Fibroblast of lung (primary cell): ENCODE data around the gene ETFA. TPM values are rescaled to one million over a fixed set of nuclear protein-coding genes. Genes with fewer than 3 reads are reported as not detected.

ENCODE experiments used
- DNase-seq, 2 donors: peaks; one replicate each; pipeline versions ENCODE4 v3.0.0 to v3.0.0-alpha.2; 2010; ENCODE audit warnings: low read depth in 2 of 2
- H2AFZ ChIP-seq: 2 replicates; pipeline ENCODE4 v1.5.1; 2012; ENCODE audit warnings: low read length, control low read depth, inconsistent platforms
- H3K27ac ChIP-seq: 2 replicates; pipeline ENCODE4 v1.5.1; 2011; ENCODE audit warnings: low read length, control low read depth; ENCODE audit not compliant: insufficient read depth
- H3K27me3 ChIP-seq: 2 replicates; pipeline ENCODE4 v1.5.1; 2011; ENCODE audit warnings: mild to moderate bottlenecking, low read length; ENCODE audit not compliant: control insufficient read depth, insufficient read depth
- H3K36me3 ChIP-seq: 2 replicates; pipeline ENCODE4 v1.5.1; 2011; ENCODE audit warnings: low read length; ENCODE audit not compliant: control insufficient read depth, insufficient read depth
- H3K4me1 ChIP-seq: 2 replicates; pipeline ENCODE4 v1.5.1; 2011; ENCODE audit warnings: low read length; ENCODE audit not compliant: control insufficient read depth, insufficient read depth; ENCODE audit errors: extremely low read depth
- H3K4me2 ChIP-seq: 2 replicates; pipeline ENCODE4 v1.5.1; 2011; ENCODE audit warnings: low read length, control low read depth; ENCODE audit not compliant: insufficient read depth; ENCODE audit errors: extremely low read depth
- H3K4me3 ChIP-seq, 4 experiments: fragments of 200-600 bp in 1 of 4; sonication (generic) in 1 of 4; replicated peaks in 1 of 4; 2 replicates each; pipeline ENCODE4 v1.5.1; 2011 to 2016; ENCODE audit warnings: low read length in 4 of 4, low read depth in 3 of 4, mild to moderate bottlenecking in 3 of 4, control low read depth in 2 of 4, inconsistent platforms in 1 of 4, mixed read lengths in 1 of 4; ENCODE audit not compliant: insufficient read depth in 1 of 4; ENCODE audit errors: control extremely low read depth in 1 of 4
- H3K79me2 ChIP-seq: 2 replicates; pipeline ENCODE4 v1.5.1; 2012; ENCODE audit warnings: mild to moderate bottlenecking, low read length, inconsistent platforms; ENCODE audit not compliant: control insufficient read depth, insufficient read depth
- H3K9ac ChIP-seq: 2 replicates; pipeline ENCODE4 v1.5.1; 2011; ENCODE audit warnings: mild to moderate bottlenecking, low read length, control low read depth; ENCODE audit not compliant: insufficient read depth
- H3K9me3 ChIP-seq: 2 replicates; pipeline ENCODE4 v1.5.1; 2012; ENCODE audit warnings: low read depth, low read length; ENCODE audit not compliant: control insufficient read depth, insufficient read depth
- H4K20me1 ChIP-seq: 2 replicates; pipeline ENCODE4 v1.5.1; 2011; ENCODE audit warnings: low read length; ENCODE audit not compliant: control insufficient read depth, insufficient read depth; ENCODE audit errors: extremely low read depth
- CTCF ChIP-seq, 2 donors: IDR thresholded peaks in 1 of 2; conservative IDR thresholded peaks in 1 of 2; 1 replicate in 1 of 2; 2 replicates in 1 of 2; pipeline ENCODE4 v1.5.1; 2011 to 2012; ENCODE audit warnings: low read length in 2 of 2, control low read depth in 1 of 2, inconsistent platforms in 1 of 2, low read depth in 1 of 2, mild to moderate bottlenecking in 1 of 2
- EZH2 ChIP-seq: IDR thresholded peaks from 2 replicates; pipeline ENCODE4 v1.5.1; 2012; ENCODE audit warnings: low read length, control low read depth, mild to moderate bottlenecking; ENCODE audit errors: missing control alignments
- polyA plus RNA-seq, 2 donors: library from polyadenylated mRNA; depleted of rRNA in 1 of 2; stranded (reverse) in 1 of 2; unstranded in 1 of 2; fragments of >200 nt; gene quantifications; 2 replicates each; pipeline ENCODE4 v1.2.1, GENCODE V29; 2011 to 2012; ENCODE audit warnings: missing spikeins in 1 of 2
- total RNA-seq: library from RNA; depleted of rRNA; stranded (reverse); fragments of >200 nt; gene quantifications from 2 replicates; pipeline ENCODE4 v1.2.1, GENCODE V29; 2014

Gene ETFA
- total and polyA plus RNA-seq, 2 donors (not counting 1 experiment from before 2014, with no cell fraction given): 129 to 161 TPM

- no peak overlapping the region for H3K4me3 ChIP-seq
- H3K27me3 ChIP-seq: no peaks in the 10 kb centered on the region
- no peaks in the 10 kb centered on the region for H4K20me1 ChIP-seq
- no peak overlapping the region for H3K4me2 ChIP-seq
- H3K36me3 ChIP-seq: peaks cover 2% of the 10 kb centered on the region
- DNase-seq: peak in 1 of 2 donors; percentile 16
- no peaks in the 10 kb centered on the region for H3K79me2 ChIP-seq
- H3K4me1 ChIP-seq: peaks cover 2% of the 10 kb centered on the region
- TF ChIP-seq CTCF (conservative IDR thresholded peaks at IDR 0.05 in 1 of 2, IDR thresholded peaks at IDR 0.05 in 1 of 2; ENCODE audit: low read depth in 1 of 2, low read length in 2 of 2): no peak
- TF ChIP-seq EZH2: no peak
- H3K9me3 ChIP-seq: no peaks in the 10 kb centered on the region
- H3K27ac ChIP-seq: no peak overlapping the region
- H3K9ac ChIP-seq: no peak overlapping the region
- no peak overlapping the region for H2AFZ ChIP-seq
These were observed 95.6 kb downstream of the ETFA start for GRCh38 chr15:76215634-76216033.

- Histone ChIP-seq H4K20me1 (no peaks in the 10 kb centered on the region), H3K27ac (no peak overlapping the region), H3K4me1 (no peaks in the 10 kb centered on the region), H3K4me2 (no peak overlapping the region), H3K79me2 (no peaks in the 10 kb centered on the region), H3K4me3 (no peak overlapping the region), H2AFZ (no peak overlapping the region), H3K9me3 (no peaks in the 10 kb centered on the region), H3K36me3 (peaks cover 2% of the 10 kb centered on the region), H3K9ac (no peak overlapping the region), H3K27me3 (no peaks in the 10 kb centered on the region)
- TF ChIP-seq CTCF (conservative IDR thresholded peaks at IDR 0.05 in 1 of 2, IDR thresholded peaks at IDR 0.05 in 1 of 2; ENCODE audit: low read depth in 1 of 2, low read length in 2 of 2) (no peak), EZH2 (no peak)
- DNase-seq: no peak
These were observed 101.3 kb downstream of the ETFA start for GRCh38 chr15:76209942-76210341.

- no peaks in the 10 kb centered on the region for H3K27me3 ChIP-seq
- peaks cover 2% of the 10 kb centered on the region for H3K36me3 ChIP-seq
- H3K4me2 ChIP-seq: no peak overlapping the region
- no peak overlapping the region for H3K27ac ChIP-seq
- H3K4me1 ChIP-seq: no peaks in the 10 kb centered on the region
- H3K9me3 ChIP-seq: no peaks in the 10 kb centered on the region
- TF ChIP-seq EZH2 (no peak), CTCF (conservative IDR thresholded peaks at IDR 0.05 in 1 of 2, IDR thresholded peaks at IDR 0.05 in 1 of 2; ENCODE audit: low read depth in 1 of 2, low read length in 2 of 2) (no peak)
- H3K4me3 ChIP-seq: no peak overlapping the region
- no peak overlapping the region for H2AFZ ChIP-seq
- no peaks in the 10 kb centered on the region for H3K79me2 ChIP-seq
- no peaks in the 10 kb centered on the region for H4K20me1 ChIP-seq
- no peak overlapping the region for H3K9ac ChIP-seq
- no peak for DNase-seq
These were observed 101.7 kb downstream of the ETFA start for GRCh38 chr15:76209523-76209922.
